HG03025 (cell line): ENCODE data around the gene TMEM185A.
"Not testable (repeated sequence)": the region's sequence is repeated elsewhere in the genome, so short reads cannot be mapped to it uniquely, and the experiment has no call there.

ENCODE experiments used
- ATAC-seq: cut with Tn5 transposase; IDR thresholded peaks from one replicate; pipeline ENCODE4 v1.9.1; 2021; ENCODE audit warnings: mild to moderate bottlenecking, moderate library complexity; ENCODE audit not compliant: unreplicated experiment, low FRiP score

Gene TMEM185A

GRCh38 chrX:149628280-149628679, 3.3 kb downstream of the TMEM185A start:
- no peak for ATAC-seq

- ATAC-seq = not testable (repeated sequence)
Observed at GRCh38 chrX:149626829-149627228, 4.8 kb downstream of the TMEM185A start.

- not testable (repeated sequence) for ATAC-seq
Observed at GRCh38 chrX:149619662-149620061, 11.9 kb downstream of the TMEM185A start.

GRCh38 chrX:149618871-149619270, 12.7 kb downstream of the TMEM185A start:
- no peak for ATAC-seq

GRCh38 chrX:149611623-149612175, 19.9 kb downstream of the TMEM185A start:
- ATAC-seq = no peak

DNA sequence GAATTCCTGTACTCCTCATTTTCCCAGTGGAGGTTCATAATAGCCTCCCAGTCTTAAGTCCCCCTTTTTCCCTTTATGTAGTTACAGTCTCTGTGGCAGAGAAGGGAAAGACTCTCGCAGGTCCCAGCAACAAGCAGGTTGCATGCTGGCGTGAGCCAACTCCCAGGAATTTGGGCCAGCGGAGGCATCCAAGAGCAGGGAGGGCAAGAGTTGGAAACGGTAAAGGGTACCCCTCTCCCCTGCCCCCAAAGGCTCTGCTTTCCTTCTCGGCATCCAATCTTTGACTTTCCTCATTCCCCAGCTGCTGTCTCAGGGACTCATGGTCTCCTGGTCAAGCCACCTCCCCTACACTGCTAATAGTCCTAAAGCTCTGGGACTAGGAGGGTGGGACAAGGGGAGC, 21.1 kb downstream of the TMEM185A start:
- ATAC-seq = no peak

DNA sequence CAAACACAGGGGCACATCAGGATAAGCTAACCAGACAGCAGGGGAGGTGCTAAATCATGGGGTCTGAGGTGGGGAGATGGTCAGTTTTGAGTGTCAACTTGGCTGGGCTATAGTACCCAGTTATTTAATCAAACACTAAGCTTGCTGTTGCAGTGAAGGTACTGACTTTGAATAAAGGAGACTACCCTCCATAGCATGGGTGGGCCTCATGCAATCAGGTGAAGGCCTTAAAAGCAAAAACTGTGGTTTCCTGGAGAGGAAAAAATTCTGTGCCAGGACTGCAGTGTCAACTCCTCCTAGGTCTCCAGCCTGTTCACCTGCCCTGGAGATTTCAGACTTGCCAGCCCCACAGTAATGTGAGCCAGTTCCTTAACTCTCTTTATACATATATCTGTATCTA, 23.9 kb downstream of the TMEM185A start:
- ATAC-seq = no peak

- ATAC-seq = not testable (repeated sequence)
Observed at GRCh38 chrX:149605248-149605885, 26.2 kb downstream of the TMEM185A start.

DNA sequence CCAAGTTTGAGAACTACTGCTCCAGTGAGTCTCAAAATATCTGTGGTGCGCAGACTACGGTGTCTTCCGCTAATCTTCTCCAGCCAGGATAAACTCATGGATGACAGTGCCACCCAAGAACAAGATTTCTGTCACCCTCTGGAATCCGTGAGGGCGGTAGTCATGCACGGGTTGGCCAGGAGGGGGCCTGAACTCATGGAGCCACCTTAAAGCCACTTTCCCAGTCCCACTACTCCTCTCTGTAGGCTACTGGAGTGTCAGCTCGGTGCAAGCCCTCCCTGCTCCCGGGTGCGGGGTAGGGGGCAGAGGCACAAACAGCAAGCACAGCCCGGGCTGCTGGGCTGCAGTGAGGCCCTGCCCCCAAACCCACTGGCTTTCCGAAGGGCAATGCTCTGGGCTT, 33.0 kb downstream of the TMEM185A start:
- not testable (repeated sequence) for ATAC-seq

GRCh38 chrX:149595943-149596342, 35.6 kb downstream of the TMEM185A start:
- ATAC-seq = not testable (repeated sequence)

GRCh38 chrX:149595214-149595613, 36.4 kb downstream of the TMEM185A start, which contains the start of gene HSFX2:
TSS of gene HSFX2 (minus strand) at chrX:149595314. CDS start at chrX:149594700, 614 bp downstream.
- not testable (repeated sequence) for ATAC-seq

- ATAC-seq = not testable (repeated sequence)
Observed at GRCh38 chrX:149590993-149591392, 40.6 kb downstream of the TMEM185A start.

DNA sequence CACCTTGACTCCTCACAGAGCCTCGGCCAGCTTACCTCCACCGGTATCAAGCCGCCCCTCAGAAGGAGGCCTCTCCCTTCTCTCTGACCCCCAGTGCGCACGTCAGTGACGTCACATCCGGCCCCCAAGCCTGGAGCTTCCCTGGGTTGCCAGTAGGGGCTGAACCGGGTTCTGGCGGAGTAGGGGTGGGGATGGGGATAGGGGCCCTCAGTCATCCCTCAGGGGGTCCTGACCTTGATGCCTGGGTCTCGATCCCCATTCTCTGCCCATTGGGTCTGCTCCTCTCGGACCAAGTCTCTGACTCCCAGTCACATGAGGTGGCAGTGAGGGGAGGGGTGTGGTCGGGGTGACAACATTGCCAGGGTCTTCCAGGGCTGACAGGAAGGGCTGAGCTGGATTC, 44.2 kb downstream of the TMEM185A start, which contains the start of gene MAGEA9B:
MAGEA9B (minus strand) TSS at position 101 of the 400 bp plus-strand sequence. CDS start 4,280 bp downstream, outside the sequence.
- not testable (repeated sequence) for ATAC-seq

DNA sequence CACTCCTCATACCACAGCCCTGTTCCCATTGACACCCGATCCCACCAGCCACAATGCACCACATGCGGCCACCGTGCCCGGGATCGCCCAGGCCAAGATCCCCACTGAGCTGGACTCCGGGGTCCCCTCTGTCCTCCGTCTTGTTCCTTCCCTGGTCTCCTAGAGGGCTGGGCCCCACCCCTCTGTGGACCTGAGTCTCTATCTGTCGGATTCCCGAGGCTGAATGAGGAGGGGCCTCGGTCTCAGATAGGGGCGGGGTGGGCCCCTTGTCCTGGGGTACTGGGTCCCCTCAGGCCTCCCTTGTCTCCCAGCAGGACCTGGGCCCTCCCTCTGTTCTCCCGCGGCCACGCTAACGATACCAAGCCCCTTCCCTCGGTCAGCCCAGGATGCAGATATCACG, 46.0 kb downstream of the TMEM185A start:
- ATAC-seq = not testable (repeated sequence)

- ATAC-seq = peak; percentile 99
Observed at GRCh38 chrX:149573456-149573855, 58.1 kb downstream of the TMEM185A start.

GRCh38 chrX:149572743-149573142, 58.8 kb downstream of the TMEM185A start:
- no peak for ATAC-seq

GRCh38 chrX:149571770-149572169, 59.8 kb downstream of the TMEM185A start:
- no peak for ATAC-seq

- no peak for ATAC-seq
Observed at GRCh38 chrX:149570668-149571067, 60.9 kb downstream of the TMEM185A start.

GRCh38 chrX:149569770-149570169, 61.8 kb downstream of the TMEM185A start:
- ATAC-seq = no peak

- no peak for ATAC-seq
Observed at GRCh38 chrX:149568701-149569296, 62.8 kb downstream of the TMEM185A start.

- no peak for ATAC-seq
Observed at GRCh38 chrX:149567621-149568417, 63.8 kb downstream of the TMEM185A start.
